Ovary (tissue), 9 donors: ENCODE measurements around the gene ARVCF. TPM values are rescaled to one million over a fixed set of nuclear protein-coding genes. Genes with fewer than 3 reads are reported as not detected.

Experiments used
- DNase-seq, 5 donors: peaks; one replicate each; pipeline ENCODE4 v3.0.0-alpha.2; 2019 to 2020
- H3K27ac ChIP-seq, 2 donors: fragments of 200-600 bp; one replicate each; pipeline versions ENCODE4 v1.5.1 to v1.8.0; 2019 to 2022
- H3K27me3 ChIP-seq: fragments of 200-600 bp; one replicate; pipeline ENCODE4 v1.8.0; 2022
- H3K36me3 ChIP-seq: fragments of 200-600 bp; sonication (generic); one replicate; pipeline ENCODE4 v1.5.1; 2019
- H3K4me1 ChIP-seq: one replicate; pipeline ENCODE4 v1.8.1; 2013; ENCODE audit warnings: mild to moderate bottlenecking, moderate library complexity; ENCODE audit not compliant: insufficient read depth
- H3K4me3 ChIP-seq: fragments of 200-600 bp; sonication (generic); one replicate; pipeline ENCODE4 v1.5.1; 2017
- H3K9me3 ChIP-seq, 2 donors: fragments of 200-600 bp in 1 of 2; sonication (generic) in 1 of 2; one replicate each; pipeline versions ENCODE4 v1.5.1 to v1.8.1; 2013 to 2019; ENCODE audit warnings: mild to moderate bottlenecking in 1 of 2, moderate library complexity in 1 of 2
- EP300 ChIP-seq: sonication (generic); formaldehyde crosslinking; IDR thresholded peaks from one replicate; pipeline ENCODE4 v1.6.1; 2017; ENCODE audit warnings: antibody characterized with exemption
- POLR2A ChIP-seq: fragments of 450-650 bp; IDR thresholded peaks from one replicate; pipeline ENCODE4 v1.6.1; 2017; ENCODE audit warnings: antibody characterized with exemption, mild to moderate bottlenecking, moderate library complexity
- WGBS, 3 donors: extraction: QIAGEN DNeasy Blood & Tissue Kit in 1 of 3; methylation state at CpG; one replicate each; pipeline versions ENCODE4 v1.1.5 to v1.1.7; 2013 to 2017; 5-methylcytosine and 5-hydroxymethylcytosine counted together
- intact Hi-C, 4 donors: fragments of 100-400 bp; cut with DNase I; formaldehyde crosslinking; loops; one replicate each; pipeline versions ENCODE4 v1.11.0 to v1.15.1; 2022 to 2023
- polyA plus RNA-seq, 2 donors: library from polyadenylated mRNA; stranded (reverse); fragments of 200-250 nt in 1 of 2; fragments of 350-450 nt in 1 of 2; fragmentation: Illumina TruSeq in 1 of 2; extraction: RNeasy Lipid Tissue Mini Kit (QIAGEN cat#74804) in 1 of 2; gene quantifications; one replicate each; pipeline ENCODE4 v1.2.3, GENCODE V29; 2013 to 2014
- total RNA-seq, 7 donors: library from RNA; depleted of rRNA in 2 of 7; stranded (reverse); fragments of >200 nt in 2 of 7; fragmentation: NEBNext Ultra II Directional in 3 of 7; extraction: Animal tissue kit (Norgen Biotek cat#: 25700) in 3 of 7; gene quantifications; one replicate each; pipeline versions ENCODE4 v1.1.0 to v1.2.4, GENCODE V29; 2016 to 2023
- TF ChIP-seq, protein P1 (sequence below), 3 donors: fragments of 450-650 bp in 2 of 3; fragments of 200-600 bp in 1 of 3; IDR thresholded peaks; one replicate each; pipeline versions ENCODE4 v1.5.1 to v1.8.0; 2016 to 2022; ENCODE audit warnings: antibody characterized with exemption in 3 of 3, mild to moderate bottlenecking in 1 of 3
- donor health status: DM: no; HTN: no; CAD: no; lungs with moderate emphysema.
- donor health status: DM: no; HTN: no; CAD: no.
- donor health status: Bipolar disorder and iron deficiency.
- donor health status: DM: yes; HTN: yes; CAD: no.
- donor health status: DM: no; HTN: no; CAD: no.
- donor health status: DM: yes; HTN: yes; CAD: no.

ARVCF gene
- total and polyA plus RNA-seq, 9 donors, result 0.42 to 23.8 (median 14.0) TPM

DNA sequence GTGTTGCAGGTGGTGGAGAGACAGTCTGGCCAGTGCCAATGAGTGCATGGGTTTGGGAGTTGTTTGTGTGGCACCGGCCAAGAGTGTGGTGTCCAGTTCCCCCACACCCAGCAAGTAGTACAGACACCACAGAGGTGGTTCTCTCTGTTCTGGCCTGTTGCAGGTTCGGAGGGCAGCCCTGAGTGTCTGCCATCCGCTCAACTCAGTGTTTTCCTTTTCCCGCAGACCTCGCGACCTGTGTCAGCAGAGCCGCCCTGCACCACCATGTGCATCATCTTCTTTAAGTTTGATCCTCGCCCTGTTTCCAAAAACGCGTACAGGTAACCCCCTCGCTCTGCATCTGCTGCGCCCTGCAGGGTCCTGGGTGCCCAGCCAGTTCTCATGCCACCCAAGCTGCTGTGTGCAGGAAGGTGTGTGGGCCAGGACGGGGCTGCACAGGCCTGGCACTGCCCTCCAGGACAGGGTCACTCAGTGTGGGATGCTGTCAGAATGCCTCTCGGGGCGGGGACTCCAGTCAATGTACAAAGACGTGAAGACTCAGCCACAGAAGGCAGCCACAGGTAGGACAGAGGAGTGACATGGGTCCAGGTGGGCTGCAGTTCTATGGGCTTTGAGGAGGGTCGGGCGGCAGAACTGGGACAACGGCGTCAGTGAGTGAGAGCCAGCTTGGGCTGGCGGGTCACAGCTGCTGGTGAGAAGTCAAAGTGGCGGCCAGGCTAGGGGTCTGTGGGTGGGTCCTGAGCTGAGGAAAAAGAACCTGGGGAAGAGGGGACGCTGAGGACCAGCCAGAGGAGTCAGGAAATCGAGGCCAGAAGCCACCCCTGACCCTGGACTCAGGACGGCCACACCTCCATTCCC lies 20.1 kb upstream of the ARVCF start:
- H3K27ac ChIP-seq, result no peak overlapping the region
- DNase-seq, result no peak
- intact Hi-C loops, result no loop called here
- TF ChIP-seq, protein P1, sequence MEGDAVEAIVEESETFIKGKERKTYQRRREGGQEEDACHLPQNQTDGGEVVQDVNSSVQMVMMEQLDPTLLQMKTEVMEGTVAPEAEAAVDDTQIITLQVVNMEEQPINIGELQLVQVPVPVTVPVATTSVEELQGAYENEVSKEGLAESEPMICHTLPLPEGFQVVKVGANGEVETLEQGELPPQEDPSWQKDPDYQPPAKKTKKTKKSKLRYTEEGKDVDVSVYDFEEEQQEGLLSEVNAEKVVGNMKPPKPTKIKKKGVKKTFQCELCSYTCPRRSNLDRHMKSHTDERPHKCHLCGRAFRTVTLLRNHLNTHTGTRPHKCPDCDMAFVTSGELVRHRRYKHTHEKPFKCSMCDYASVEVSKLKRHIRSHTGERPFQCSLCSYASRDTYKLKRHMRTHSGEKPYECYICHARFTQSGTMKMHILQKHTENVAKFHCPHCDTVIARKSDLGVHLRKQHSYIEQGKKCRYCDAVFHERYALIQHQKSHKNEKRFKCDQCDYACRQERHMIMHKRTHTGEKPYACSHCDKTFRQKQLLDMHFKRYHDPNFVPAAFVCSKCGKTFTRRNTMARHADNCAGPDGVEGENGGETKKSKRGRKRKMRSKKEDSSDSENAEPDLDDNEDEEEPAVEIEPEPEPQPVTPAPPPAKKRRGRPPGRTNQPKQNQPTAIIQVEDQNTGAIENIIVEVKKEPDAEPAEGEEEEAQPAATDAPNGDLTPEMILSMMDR (IDR thresholded peaks at IDR 0.05), result no peak
- peaks cover 3% of the 10 kb centered on the region for H3K4me1 ChIP-seq
- H3K36me3 ChIP-seq, result no peaks in the 10 kb centered on the region
- no peaks in the 10 kb centered on the region for H3K9me3 ChIP-seq
- WGBS, 3 donors, result 93 to 96% (median 96%) methylated on average over 25 of the region's 25 CpGs
- H3K27me3 ChIP-seq, result no peaks in the 10 kb centered on the region
- H3K4me3 ChIP-seq, result no peak overlapping the region

DNA sequence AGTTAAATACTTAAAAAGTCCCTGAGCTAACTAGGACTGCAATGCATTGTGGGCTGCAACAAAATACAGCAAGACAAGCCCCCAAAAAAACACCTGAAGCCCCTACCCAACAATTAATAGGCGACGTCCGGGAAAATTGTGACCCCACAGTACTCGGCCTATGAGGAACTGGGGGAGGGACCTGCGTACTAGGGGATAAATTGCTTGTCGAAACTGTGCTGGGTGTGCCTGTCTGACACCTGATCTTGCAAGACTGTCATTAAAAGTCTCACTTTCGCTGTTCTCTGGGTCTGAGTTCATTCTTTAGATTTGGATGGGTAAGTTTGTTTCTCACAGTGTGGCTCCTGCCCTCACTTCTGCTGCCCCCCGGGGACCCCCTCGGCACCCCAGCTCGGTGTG lies 19.5 kb upstream of the ARVCF start:
- intact Hi-C loops, result no loop called here
- Histone ChIP-seq H3K27me3 (no peaks in the 10 kb centered on the region), H3K9me3 (no peaks in the 10 kb centered on the region), H3K4me1 (peaks cover 3% of the 10 kb centered on the region), H3K36me3 (no peaks in the 10 kb centered on the region), H3K4me3 (no peak overlapping the region), H3K27ac (no peak overlapping the region)
- DNase-seq, result no peak
- 90 to 94% (median 91%) methylated on average over 10 of the region's 10 CpGs for WGBS, 3 donors
- TF ChIP-seq, protein P1 (IDR thresholded peaks at IDR 0.05), result no peak
- TF ChIP-seq POLR2A (no peak), EP300 (no peak)

DNA sequence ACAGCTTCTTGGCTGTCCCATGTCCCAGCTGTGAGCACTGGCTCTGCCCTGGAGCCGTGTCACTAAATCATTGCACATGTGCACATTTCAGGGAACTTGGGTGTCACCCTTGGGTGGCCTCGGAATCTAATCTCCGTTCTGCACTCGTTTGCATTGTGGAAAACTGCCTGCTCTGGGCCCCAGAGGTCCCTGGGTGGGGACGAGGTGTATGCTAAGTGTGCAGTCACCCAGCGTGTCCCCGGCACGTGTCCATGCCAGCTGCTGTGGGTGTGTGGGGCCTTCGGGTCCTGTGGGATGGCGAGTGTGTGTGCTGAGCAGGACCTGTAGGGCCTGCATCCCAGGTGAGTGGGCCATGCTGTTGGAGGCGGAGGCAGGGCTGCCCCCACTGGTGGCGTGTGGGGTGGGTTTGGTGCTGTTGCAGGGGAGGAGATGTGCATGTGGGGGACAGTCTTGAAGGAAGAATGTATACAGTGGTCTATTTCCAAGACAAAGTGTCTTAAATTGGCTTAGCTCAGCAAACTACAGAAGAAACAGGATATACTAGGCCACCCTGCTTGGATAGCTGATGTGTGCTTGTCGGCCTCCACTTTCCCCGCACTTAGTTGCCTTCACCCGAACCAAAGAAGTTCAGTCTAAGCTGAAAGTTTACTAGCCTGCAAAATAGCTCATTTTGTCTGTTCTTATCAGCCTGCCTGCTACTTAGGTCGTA lies 18.9 kb upstream of the ARVCF start:
- no peaks in the 10 kb centered on the region for H3K9me3 ChIP-seq
- no peak for DNase-seq
- no peaks in the 10 kb centered on the region for H3K36me3 ChIP-seq
- intact Hi-C loops, result no loop called here
- TF ChIP-seq, protein P1 (IDR thresholded peaks at IDR 0.05), result no peak
- TF ChIP-seq POLR2A (no peak), EP300 (no peak)
- H3K27me3 ChIP-seq, result no peaks in the 10 kb centered on the region
- no peak overlapping the region for H3K4me3 ChIP-seq
- H3K4me1 ChIP-seq, result peaks cover 3% of the 10 kb centered on the region
- no peak overlapping the region for H3K27ac ChIP-seq
- WGBS, 3 donors, result 81 to 90% (median 83%) methylated on average over 16 of the region's 16 CpGs

DNA sequence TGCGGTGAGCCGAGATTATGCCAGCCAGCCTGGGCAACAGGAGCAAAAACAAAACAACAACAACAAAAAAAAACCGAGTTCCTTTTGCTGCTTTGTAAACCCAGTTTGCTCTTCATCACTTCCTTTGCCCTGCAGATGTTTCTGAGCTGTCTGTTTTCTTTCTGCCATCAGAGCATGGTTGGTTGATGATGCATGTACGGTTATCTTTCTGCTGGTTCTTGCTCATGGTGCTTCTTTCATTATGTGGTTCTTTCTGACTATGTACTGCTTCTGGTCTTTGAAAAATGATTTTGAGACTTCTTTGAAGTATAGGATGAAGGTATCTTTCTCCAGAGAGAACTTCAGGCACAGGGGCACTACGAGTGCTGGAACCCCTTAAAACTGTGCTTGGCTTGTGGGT lies 17.5 kb upstream of the ARVCF start:
- intact Hi-C loops, result no loop called here
- Histone ChIP-seq H3K27me3 (no peaks in the 10 kb centered on the region), H3K27ac (no peak overlapping the region), H3K36me3 (no peaks in the 10 kb centered on the region), H3K4me3 (no peak overlapping the region), H3K9me3 (no peaks in the 10 kb centered on the region), H3K4me1 (peaks cover 4% of the 10 kb centered on the region)
- DNase-seq, result no peak
- TF ChIP-seq POLR2A (no peak), EP300 (no peak)
- TF ChIP-seq, protein P1 (IDR thresholded peaks at IDR 0.05), result no peak
- 91 to 96% (median 93%) methylated on average over 5 of the region's 5 CpGs for WGBS, 3 donors
